GM18907 (cell line): ENCODE data around the gene SMIM17.
"Not testable (repeated sequence)": the region's sequence is repeated elsewhere in the genome, so short reads cannot be mapped to it uniquely, and the experiment has no call there.

Experiments used
- ATAC-seq: cut with Tn5 transposase; IDR thresholded peaks from one replicate; pipeline ENCODE4 v1.9.1; 2021; ENCODE audit warnings: mild to moderate bottlenecking, moderate library complexity; ENCODE audit not compliant: unreplicated experiment

Gene SMIM17

DNA sequence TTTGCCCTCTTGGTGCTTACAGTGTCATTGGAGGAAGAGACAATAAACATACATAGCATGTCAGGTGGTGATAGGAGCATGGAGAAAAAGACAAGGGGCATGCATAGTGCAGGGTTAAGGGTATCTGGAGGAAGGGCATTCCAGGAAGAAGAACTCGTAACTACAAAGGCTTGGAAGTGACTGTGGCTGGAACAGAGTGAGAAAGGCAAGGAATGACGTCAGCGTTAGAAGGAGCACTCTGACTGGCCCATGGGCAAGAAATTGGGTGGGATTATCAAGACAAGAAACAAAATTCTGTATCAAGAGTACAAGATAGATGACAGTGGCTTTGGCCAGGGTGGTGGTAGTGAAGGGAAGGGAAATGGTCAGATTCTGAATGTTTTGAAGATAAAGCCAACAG lies 11.2 kb downstream of the SMIM17 start:
- ATAC-seq, result no peak

GRCh38 chr19:56660381-56661107 lies 17.6 kb downstream of the SMIM17 start:
- no peak for ATAC-seq

- no peak for ATAC-seq
Measured at GRCh38 chr19:56661248-56661647, 18.3 kb downstream of the SMIM17 start.

DNA sequence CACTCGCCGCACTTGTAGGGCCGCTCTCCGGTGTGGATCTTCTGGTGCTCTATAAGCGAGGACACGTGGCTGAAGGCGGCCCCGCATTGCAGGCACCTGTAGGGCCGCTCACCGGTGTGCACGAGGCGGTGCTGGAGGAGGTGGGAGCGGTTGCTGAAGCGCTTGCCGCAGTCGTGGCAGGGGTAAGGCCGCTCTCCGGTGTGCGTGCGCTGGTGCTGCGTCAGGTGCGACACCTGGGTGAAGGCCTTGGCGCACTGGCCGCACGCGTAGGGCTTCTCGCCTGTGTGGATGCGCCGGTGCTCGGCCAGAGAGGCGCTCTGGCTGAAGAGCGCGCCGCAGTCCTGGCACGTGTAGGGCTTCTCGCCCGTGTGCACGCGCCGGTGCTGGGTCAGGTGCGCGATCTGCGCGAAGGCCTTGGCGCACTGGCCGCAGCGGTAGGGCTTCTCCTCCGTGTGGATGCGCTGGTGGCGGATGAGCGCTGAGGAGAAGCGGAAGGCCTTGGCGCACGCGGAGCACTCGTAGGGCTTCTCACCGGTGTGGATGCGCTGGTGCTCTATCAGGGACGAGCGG lies 21.1 kb downstream of the SMIM17 start:
- no peak for ATAC-seq

- no peak for ATAC-seq
Measured at GRCh38 chr19:56664511-56664910, 21.6 kb downstream of the SMIM17 start.

GRCh38 chr19:56667311-56667870 lies 24.4 kb downstream of the SMIM17 start:
- ATAC-seq, result no peak

DNA sequence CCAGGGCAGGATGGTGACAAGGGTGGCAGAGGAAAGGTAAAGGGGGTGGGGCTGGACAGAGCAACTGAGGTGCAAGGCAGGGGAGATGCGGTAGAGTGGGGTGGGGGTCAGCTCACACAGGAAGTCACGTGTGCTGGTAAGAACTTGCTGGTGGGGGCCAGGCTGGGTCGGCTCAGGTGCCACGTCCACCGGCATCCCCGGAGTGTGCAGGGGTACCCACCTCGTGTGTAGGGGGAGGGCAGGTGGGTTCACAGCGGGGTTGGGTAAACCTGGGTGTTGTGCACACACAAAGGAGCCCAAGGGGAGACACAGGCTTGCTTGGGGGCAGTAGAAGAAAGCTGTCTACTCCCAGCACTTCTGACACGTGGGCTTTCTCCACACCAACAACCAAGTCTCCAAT lies 25.7 kb downstream of the SMIM17 start:
- no peak for ATAC-seq

DNA sequence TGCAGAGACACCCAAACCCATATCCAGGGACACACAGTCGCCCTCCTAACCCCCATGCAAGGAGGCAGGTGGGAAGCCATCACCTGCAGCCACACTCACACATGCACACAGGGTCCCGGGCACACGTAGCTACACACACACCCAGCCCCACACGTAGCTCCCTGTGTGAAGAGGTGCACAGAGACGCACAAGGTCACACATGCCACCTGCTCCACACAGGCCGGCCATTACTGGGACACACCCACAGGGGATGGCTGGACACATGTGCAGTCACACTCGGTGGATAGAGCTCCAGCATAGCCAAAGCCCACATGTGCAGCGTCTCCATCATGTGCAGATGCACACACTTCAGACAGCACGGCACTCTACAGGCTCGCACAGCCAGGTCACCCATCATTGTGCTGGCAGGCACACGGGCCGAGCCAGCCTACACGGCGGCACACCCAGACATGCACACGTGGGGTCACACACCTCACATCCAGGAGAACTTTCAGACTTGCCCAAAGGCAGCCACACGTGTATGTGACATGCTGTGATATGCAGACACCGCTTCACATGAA lies 27.5 kb downstream of the SMIM17 start:
- no peak for ATAC-seq

DNA sequence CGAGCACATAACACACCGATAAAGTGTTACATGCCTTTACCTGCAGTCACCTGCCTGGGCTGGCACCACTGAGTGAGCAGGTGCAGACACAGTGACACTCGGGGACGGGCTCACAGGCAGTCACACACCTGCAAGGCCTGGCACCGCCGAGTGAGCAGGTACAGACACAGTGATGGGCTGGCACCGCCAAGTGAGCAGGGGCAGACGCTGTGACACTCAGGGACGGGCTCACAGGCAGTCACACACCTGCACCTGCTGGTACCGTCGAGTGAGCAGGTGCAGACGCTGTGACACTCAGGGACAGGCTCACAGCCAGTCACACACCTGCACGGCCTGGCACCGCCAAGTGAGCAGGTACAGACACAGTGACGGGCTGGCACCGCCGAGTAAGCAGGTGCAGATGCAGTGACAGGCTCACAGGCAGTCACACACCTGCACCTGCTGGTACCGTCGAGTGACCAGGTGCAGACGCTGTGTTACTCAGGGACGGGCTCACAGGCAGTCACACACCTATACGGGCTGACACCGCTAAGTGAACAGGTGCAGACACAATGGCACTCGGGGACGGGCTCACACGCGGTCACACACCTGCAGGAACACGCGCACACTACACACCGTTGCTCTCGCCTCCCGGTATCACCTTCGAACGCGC lies 28.1 kb downstream of the SMIM17 start:
- ATAC-seq, result no peak

GRCh38 chr19:56671613-56671994 lies 28.6 kb downstream of the SMIM17 start, which contains the start of gene ZNF835:
TSS of gene ZNF835 (minus strand) at chr19:56671757. CDS start at chr19:56665198, 6,559 bp downstream.
- no peak for ATAC-seq

DNA sequence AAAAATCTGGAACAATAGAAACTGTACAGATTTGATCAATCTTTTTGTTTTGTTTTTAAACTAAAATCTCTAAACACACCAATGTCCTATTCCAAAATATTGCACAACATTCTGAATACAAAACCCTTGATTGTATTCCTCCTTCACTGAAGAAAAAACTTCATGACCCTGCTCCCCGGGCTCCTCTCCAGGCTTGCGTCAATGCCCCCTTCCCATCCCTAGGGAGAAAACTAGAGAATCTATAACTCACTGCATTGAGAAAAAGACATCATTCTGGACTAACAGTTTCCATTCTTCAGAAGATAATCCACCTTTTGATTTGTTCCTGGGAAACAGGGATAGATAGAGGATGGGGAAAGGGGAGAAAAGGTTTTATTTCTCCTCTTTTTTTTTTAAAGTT lies 29.7 kb downstream of the SMIM17 start:
- not testable (repeated sequence) for ATAC-seq

GRCh38 chr19:56678205-56678604 lies 35.2 kb downstream of the SMIM17 start:
- no peak for ATAC-seq

DNA sequence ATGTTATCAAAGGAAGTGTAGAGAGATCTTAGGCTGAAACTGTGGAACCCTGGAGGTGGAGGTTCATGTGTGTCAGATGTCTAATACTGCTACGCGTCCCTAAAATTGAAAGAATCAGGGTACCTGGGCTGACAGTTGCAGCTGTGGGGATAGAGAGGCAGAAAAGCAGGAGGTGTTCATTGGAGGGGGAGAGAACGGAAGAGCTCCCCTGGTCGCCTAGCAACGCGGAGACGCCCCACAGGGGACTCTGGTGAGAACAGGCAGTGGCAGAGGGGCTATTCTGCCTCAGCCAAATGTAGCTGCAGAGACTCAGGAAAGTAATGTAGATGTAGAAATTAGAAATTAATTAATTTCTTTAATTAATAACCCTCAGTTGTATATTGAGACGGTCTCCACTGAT lies 38.7 kb downstream of the SMIM17 start:
- no peak for ATAC-seq

GRCh38 chr19:56683116-56683515 lies 40.2 kb downstream of the SMIM17 start:
- no peak for ATAC-seq

DNA sequence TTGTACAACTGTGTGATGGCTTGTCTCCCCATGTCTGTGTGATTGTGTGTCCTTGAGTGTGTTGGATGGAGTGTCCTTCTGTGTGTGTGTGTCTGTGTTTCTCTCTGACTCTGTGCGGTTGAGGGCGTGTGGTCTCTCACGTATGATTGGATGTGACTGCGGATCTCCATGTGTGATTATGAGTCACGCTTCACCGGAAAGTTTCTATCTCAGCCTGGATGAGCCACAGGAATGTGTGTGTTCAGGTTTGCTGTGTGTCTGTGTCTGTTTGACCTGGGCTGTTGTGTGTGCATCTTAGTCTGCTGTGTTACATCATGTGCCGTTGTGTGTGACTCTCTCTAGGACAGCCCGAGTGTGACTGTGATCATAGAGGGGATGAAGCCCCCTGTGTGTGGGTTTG lies 44.1 kb downstream of the SMIM17 start:
- ATAC-seq, result no peak

- ATAC-seq, result no peak
Measured at GRCh38 chr19:56689198-56689597, 46.2 kb downstream of the SMIM17 start.

DNA sequence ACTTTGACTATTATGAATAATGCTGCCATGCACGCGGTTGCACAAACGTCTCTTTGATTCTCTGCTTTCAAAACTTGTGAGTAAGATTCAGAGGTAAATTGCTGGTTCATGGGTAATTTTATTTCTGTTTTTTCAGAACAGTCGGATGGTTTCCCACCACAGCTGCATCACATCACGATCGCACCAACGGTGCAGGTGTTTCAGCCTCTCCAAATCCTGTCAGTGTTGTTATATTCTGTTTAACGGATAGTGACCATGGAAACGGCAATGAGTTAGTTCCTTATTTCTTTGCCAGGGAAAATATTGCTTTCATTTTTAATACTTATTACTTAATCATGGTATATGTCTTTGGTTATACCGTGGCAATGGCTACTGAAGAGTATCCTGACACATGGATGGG lies 47.7 kb downstream of the SMIM17 start:
- no peak for ATAC-seq

DNA sequence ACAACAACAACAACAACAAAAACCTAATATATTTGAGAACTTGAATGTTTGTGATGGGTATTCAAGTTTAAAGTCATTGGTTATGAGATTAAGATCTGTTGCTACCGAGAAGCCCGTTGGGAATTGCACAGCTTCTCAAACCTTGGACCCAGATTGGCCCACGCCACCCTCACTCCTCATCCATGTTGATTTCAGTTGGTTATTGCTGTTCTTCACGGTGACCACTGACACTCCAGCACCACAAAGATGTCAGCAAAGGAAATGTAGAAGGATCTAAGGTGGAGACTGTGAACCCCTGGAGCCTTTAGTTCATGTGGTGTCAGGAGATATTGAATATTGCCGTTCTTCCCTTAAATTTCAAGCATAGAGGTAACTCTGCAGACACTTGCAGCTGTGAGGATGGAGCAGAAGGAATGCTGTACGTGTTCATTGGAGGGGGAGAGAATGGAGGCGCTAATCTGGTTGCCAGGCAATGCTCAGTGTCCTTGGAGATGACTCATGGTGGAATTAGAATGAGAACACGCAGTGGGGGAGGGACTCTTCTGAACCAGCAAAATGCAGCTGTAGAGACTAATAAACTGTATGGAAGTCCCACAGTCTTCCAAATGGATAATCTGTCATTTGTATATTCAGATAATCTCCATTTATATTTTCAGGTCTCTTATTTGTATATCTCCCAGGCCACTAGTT lies 49.4 kb downstream of the SMIM17 start:
- ATAC-seq, result no peak

DNA sequence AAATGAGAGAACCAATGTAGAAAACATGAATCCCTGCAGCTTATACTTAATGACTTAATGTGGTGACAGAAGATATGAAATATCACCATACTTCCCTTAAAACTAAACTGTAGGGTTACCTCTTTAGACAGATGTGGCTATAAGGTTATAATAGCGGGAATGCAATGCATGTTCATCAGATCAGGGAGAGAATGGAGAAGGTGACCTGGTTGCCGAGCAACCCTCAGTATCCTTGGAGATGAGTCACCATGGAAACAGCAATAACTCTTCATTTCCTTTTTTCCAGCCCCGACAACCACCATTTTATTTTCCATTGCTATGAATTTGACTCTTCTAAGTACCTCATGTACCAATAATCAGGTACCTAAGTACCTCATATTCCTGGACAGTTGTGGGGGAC lies 56.6 kb downstream of the SMIM17 start:
- no peak for ATAC-seq

DNA sequence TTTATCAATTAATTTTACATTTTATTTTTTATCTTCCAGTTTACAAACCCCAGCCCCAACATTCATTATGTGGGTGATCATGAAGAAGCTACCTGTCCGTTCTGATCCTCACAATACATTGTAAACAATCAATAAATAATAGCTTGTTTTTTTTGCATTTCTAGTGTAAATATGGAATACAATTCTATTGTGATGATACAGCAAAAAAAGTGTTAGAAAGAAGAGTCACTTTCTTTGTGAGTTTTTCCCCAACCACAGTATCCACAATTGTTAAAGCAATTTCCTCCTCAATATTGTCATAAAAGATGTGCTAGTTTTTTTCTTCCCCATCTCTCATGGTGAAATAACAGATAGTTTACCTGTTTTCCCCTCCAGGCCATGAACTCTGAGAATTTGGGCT lies 58.9 kb downstream of the SMIM17 start:
- no peak for ATAC-seq

DNA sequence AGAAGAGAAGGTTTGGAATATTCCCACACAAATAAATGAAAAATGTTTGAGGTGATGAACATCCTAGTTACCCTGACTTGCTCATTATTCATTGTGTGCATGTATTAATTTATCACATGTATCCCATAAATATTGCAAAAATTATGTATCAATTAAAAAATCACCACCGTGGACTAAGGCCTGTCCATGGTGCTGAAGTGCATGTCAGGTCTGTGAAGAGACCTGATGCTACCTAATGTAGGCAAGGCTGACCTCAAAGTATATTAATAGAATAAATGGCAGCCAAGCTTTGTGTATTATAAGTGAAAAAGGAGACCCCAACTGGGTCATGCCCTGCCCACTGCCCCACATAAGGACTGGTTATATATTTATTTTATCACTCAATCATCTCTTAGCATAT lies 63.0 kb downstream of the SMIM17 start:
- no peak for ATAC-seq
